GM23338 (cell line): ENCODE data around the gene KDR. TPM values are rescaled to one million over a fixed set of nuclear protein-coding genes. Genes with fewer than 3 reads are reported as not detected.

Experiments
- ATAC-seq: fragments of 200-7000 bp; cut with Tn5 transposase; 3 replicates; pipeline ENCODE4 v1.9.1; 2020
- DNase-seq: peaks from one replicate; pipeline ENCODE4 v3.0.0-alpha.2; 2015; ENCODE audit warnings: low spot score
- H2AFZ ChIP-seq: fragments of 200-600 bp; sonication (generic); 2 replicates; pipeline ENCODE4 v1.8.0; 2016; ENCODE audit warnings: antibody characterized with exemption, mild to moderate bottlenecking, moderate library complexity
- H3F3A ChIP-seq: fragments of 200-600 bp; sonication (generic); replicated peaks from 2 replicates; pipeline ENCODE4 v1.8.0; 2017; ENCODE audit warnings: antibody characterized with exemption, mixed run types, low read depth
- H3K27ac ChIP-seq: fragments of 200-600 bp; sonication (generic); 2 replicates; pipeline ENCODE4 v1.6.1; 2016; ENCODE audit warnings: low read depth
- H3K27me3 ChIP-seq: fragments of 200-600 bp; sonication (generic); 2 replicates; pipeline ENCODE4 v1.8.0; 2016; ENCODE audit warnings: mild to moderate bottlenecking, mixed run types, moderate library complexity; ENCODE audit not compliant: insufficient read depth
- H3K36me3 ChIP-seq: fragments of 200-600 bp; sonication (generic); 2 replicates; pipeline ENCODE4 v1.8.0; 2016; ENCODE audit warnings: mild to moderate bottlenecking; ENCODE audit not compliant: insufficient read depth
- H3K4me1 ChIP-seq: fragments of 200-600 bp; sonication (generic); 2 replicates; pipeline ENCODE4 v1.8.0; 2016; ENCODE audit warnings: mild to moderate bottlenecking, moderate library complexity; ENCODE audit not compliant: insufficient read depth
- H3K4me2 ChIP-seq: fragments of 200-600 bp; sonication (generic); 2 replicates; pipeline ENCODE4 v1.7.1; 2017; ENCODE audit warnings: mixed run types
- H3K4me3 ChIP-seq: fragments of 200-600 bp; sonication (generic); 2 replicates; pipeline ENCODE4 v1.6.1; 2016; ENCODE audit warnings: mixed run types
- H3K79me2 ChIP-seq: fragments of 200-600 bp; sonication (generic); replicated peaks from 2 replicates; pipeline ENCODE4 v1.8.0; 2017; ENCODE audit warnings: mild to moderate bottlenecking; ENCODE audit not compliant: insufficient read depth
- H3K9me2 ChIP-seq: fragments of 200-600 bp; sonication (generic); 2 replicates; pipeline ENCODE4 v1.8.0; 2017; ENCODE audit not compliant: insufficient read depth
- H4K20me1 ChIP-seq: fragments of 200-600 bp; sonication (generic); replicated peaks from 2 replicates; pipeline ENCODE4 v1.8.0; 2017; ENCODE audit warnings: mild to moderate bottlenecking; ENCODE audit not compliant: insufficient read depth
- H3K27ac Mint-ChIP-seq: 2 replicates; pipeline ENCODE4 v1.8.0; 2020; ENCODE audit warnings: inconsistent platforms, mild to moderate bottlenecking, moderate library complexity, mixed read lengths
- H3K27me3 Mint-ChIP-seq: 3 replicates; pipeline ENCODE4 v1.8.0; 2022; ENCODE audit warnings: low read depth, mild to moderate bottlenecking, moderate library complexity, mixed read lengths, inconsistent platforms; ENCODE audit not compliant: insufficient read depth, poor library complexity
- H3K36me3 Mint-ChIP-seq: 3 replicates; pipeline ENCODE4 v1.8.0; 2021; ENCODE audit warnings: low read depth, mild to moderate bottlenecking, inconsistent platforms, moderate library complexity, mixed read lengths
- H3K4me1 Mint-ChIP-seq: 3 replicates; pipeline ENCODE4 v1.8.0; 2020; ENCODE audit warnings: mild to moderate bottlenecking, inconsistent platforms, mixed read lengths
- H3K4me3 Mint-ChIP-seq: 3 replicates; pipeline ENCODE4 v1.8.0; 2021; ENCODE audit warnings: moderate library complexity, mild to moderate bottlenecking, inconsistent platforms, mixed read lengths
- H3K9me3 Mint-ChIP-seq: 3 replicates; pipeline ENCODE4 v1.8.0; 2020; ENCODE audit warnings: moderate library complexity, mild to moderate bottlenecking, inconsistent platforms, mixed read lengths
- CREB1 ChIP-seq: fragments of 250-450 bp; sonication (Bioruptor Pico); IDR thresholded peaks from 2 replicates; pipeline ENCODE4 v1.5.0; 2020; ENCODE audit warnings: low read depth, mild to moderate bottlenecking, moderate library complexity
- CTCF ChIP-seq, 2 experiments: fragments of 200-600 bp in 1 of 2; sonication (generic) in 1 of 2; conservative IDR thresholded peaks; 2 replicates each; pipeline versions ENCODE4 v1.5.1 to v1.6.1; 2016 to 2017; ENCODE audit warnings: antibody characterized with exemption in 2 of 2, low read depth in 2 of 2, mild to moderate bottlenecking in 2 of 2, moderate library complexity in 1 of 2
- ETS1 ChIP-seq: IDR thresholded peaks from 2 replicates; pipeline ENCODE4 v1.6.1; 2016; ENCODE audit warnings: antibody characterized with exemption
- EZH2 ChIP-seq: fragments of 200-600 bp; sonication (generic); IDR thresholded peaks from one replicate; pipeline ENCODE4 v1.8.0; 2017; ENCODE audit warnings: antibody characterized with exemption, mild to moderate bottlenecking, low read depth; ENCODE audit not compliant: unreplicated experiment
- EZH2phosphoT487 ChIP-seq: fragments of 200-600 bp; sonication (generic); IDR thresholded peaks from one replicate; pipeline ENCODE4 v1.8.1; 2018; ENCODE audit warnings: antibody characterized with exemption; ENCODE audit not compliant: unreplicated experiment
- JUNB ChIP-seq: IDR thresholded peaks from one replicate; pipeline ENCODE4 v1.6.1; 2016; ENCODE audit warnings: antibody characterized with exemption; ENCODE audit not compliant: unreplicated experiment
- NANOG ChIP-seq: IDR thresholded peaks from 2 replicates; pipeline ENCODE4 v1.6.1; 2016; ENCODE audit warnings: antibody characterized with exemption, borderline replicate concordance
- POLR2AphosphoS5 ChIP-seq: IDR thresholded peaks from 2 replicates; pipeline ENCODE4 v1.6.1; 2016; ENCODE audit warnings: antibody characterized with exemption, low read depth
- REST ChIP-seq: IDR thresholded peaks from one replicate; pipeline ENCODE4 v1.6.1; 2018; ENCODE audit warnings: antibody characterized with exemption; ENCODE audit not compliant: unreplicated experiment
- STAT1 ChIP-seq: IDR thresholded peaks from one replicate; pipeline ENCODE4 v1.6.1; 2016; ENCODE audit warnings: antibody characterized with exemption; ENCODE audit not compliant: unreplicated experiment
- ZNF114 ChIP-seq: fragments of 250-450 bp; sonication (Bioruptor Pico); IDR thresholded peaks from 2 replicates; pipeline ENCODE4 v1.5.0; 2020; ENCODE audit warnings: mild to moderate bottlenecking, moderate library complexity
- ZNF331 ChIP-seq: fragments of 250-450 bp; sonication (Bioruptor Pico); IDR thresholded peaks from 2 replicates; pipeline ENCODE4 v1.5.0; 2020; ENCODE audit warnings: low read depth, mild to moderate bottlenecking, moderate library complexity
- ZNF462 ChIP-seq: fragments of 250-450 bp; sonication (Bioruptor Pico); IDR thresholded peaks from 2 replicates; pipeline ENCODE4 v1.5.0; 2020; ENCODE audit warnings: mild to moderate bottlenecking, moderate library complexity
- polyA plus RNA-seq: library from polyadenylated mRNA; unstranded; fragments of >200 nt; fragmentation: Nextera tagmentation; extraction: Ambion mirVana; gene quantifications from 2 replicates; pipeline ENCODE4 v1.2.1, GENCODE V29; 2016
- total RNA-seq: library from RNA; depleted of rRNA; stranded (reverse); fragments of >200 nt; shearing (Covaris generic); gene quantifications from 2 replicates; pipeline ENCODE4 v1.2.3, GENCODE V29; 2014

Gene KDR
- total and polyA plus RNA-seq, 2 experiments from 2014 or later: 27.9 to 109 TPM

- H3K36me3 ChIP-seq: no peaks in the 10 kb centered on the region
- H3K27ac ChIP-seq: no peak overlapping the region
- Mint-ChIP-seq H3K4me1 (no peaks in the 10 kb centered on the region; the same call in 2 of the 3 replicates), H3K4me3 (no peak overlapping the region), H3K36me3 (no peaks in the 10 kb centered on the region), H3K9me3 (no peaks in the 10 kb centered on the region), H3K27me3 (peaks cover 3% of the 10 kb centered on the region), H3K27ac (no peak overlapping the region)
- DNase-seq (no peak), ATAC-seq (no peak)
- H3F3A ChIP-seq: no peaks in the 10 kb centered on the region
- H2AFZ ChIP-seq: 0 out of 2 replicates have a peak overlapping the region, but pooled peaks have one; percentile 61
- H3K27me3 ChIP-seq: no peaks in the 10 kb centered on the region
- H4K20me1 ChIP-seq: no peaks in the 10 kb centered on the region
- H3K4me3 ChIP-seq: no peak overlapping the region
- 0 out of 2 replicates have a peak, but pooled peaks cover 9% of the 10 kb centered on the region for H3K9me2 ChIP-seq
- TF ChIP-seq CREB1 (CRISPR knock-in tag) (no peak), REST (no peak), EZH2phosphoT487 (no peak), EZH2 (no peak), STAT1 (no peak), NANOG (no peak), CTCF (conservative IDR thresholded peaks at IDR 0.05; ENCODE audit: low read depth in 2 of 2) (no peak), POLR2AphosphoS5 (no peak), ZNF331 (CRISPR knock-in tag) (no peak), ZNF114 (CRISPR knock-in tag) (no peak), ZNF462 (CRISPR knock-in tag) (no peak), JUNB (no peak), ETS1 (no peak)
- H3K79me2 ChIP-seq: no peaks in the 10 kb centered on the region
- no peak overlapping the region for H3K4me2 ChIP-seq
- H3K4me1 ChIP-seq: no peaks in the 10 kb centered on the region; the same call in 1 of the 2 replicates
Observed at GRCh38 chr4:55159851-55160250, 34.5 kb upstream of the KDR start.
